HepG2 (cell line): Measurements from ENCODE around the gene SEMA7A. TPM values are rescaled to one million over a fixed set of nuclear protein-coding genes. Genes with fewer than 3 reads are reported as not detected.

Experiments used
- AKAP8 ChIP-seq: sonication (generic); formaldehyde crosslinking; IDR thresholded peaks from 2 replicates; pipeline ENCODE4 v1.5.1; 2020; ENCODE audit warnings: mild to moderate bottlenecking, missing genetic modification reagents
- E2F2 ChIP-seq: sonication (generic); formaldehyde crosslinking; IDR thresholded peaks from 2 replicates; pipeline ENCODE4 v1.4.0; 2020; ENCODE audit warnings: missing genetic modification reagents, borderline replicate concordance
- FOXP1 ChIP-seq, 2 experiments: fragments of 450-650 bp in 1 of 2; IDR thresholded peaks; 2 replicates each; pipeline ENCODE4 v1.6.1; 2017 to 2018; ENCODE audit warnings: antibody characterized with exemption in 1 of 2
- FOXP4 ChIP-seq: sonication (generic); formaldehyde crosslinking; IDR thresholded peaks from 2 replicates; pipeline ENCODE4 v1.4.0; 2020; ENCODE audit warnings: missing genetic modification reagents
- HNF4A ChIP-seq: sonication (generic); formaldehyde crosslinking; IDR thresholded peaks from 2 replicates; pipeline ENCODE4 v1.4.0; 2020; ENCODE audit warnings: missing genetic modification reagents
- KAT7 ChIP-seq: IDR thresholded peaks from 2 replicates; pipeline ENCODE4 v1.6.1; 2018; ENCODE audit warnings: borderline replicate concordance, missing compliant biosample characterization
- KLF6 ChIP-seq: IDR thresholded peaks from 2 replicates; pipeline ENCODE4 v1.8.0; 2016; ENCODE audit warnings: missing biosample characterization, missing genetic modification reagents
- NFIC ChIP-seq: IDR thresholded peaks from 2 replicates; pipeline ENCODE4 v1.6.1; 2012; ENCODE audit warnings: mild to moderate bottlenecking, low read length, inconsistent platforms
- PHF8 ChIP-seq: sonication (generic); formaldehyde crosslinking; IDR thresholded peaks from 2 replicates; pipeline ENCODE4 v1.5.0; 2020; ENCODE audit warnings: missing genetic modification reagents
- RAD21 ChIP-seq: fragments of 450-650 bp; formaldehyde crosslinking; IDR thresholded peaks from 2 replicates; pipeline ENCODE4 v1.5.0; 2020; ENCODE audit warnings: mild to moderate bottlenecking
- RARG ChIP-seq: sonication (generic); formaldehyde crosslinking; IDR thresholded peaks from 2 replicates; pipeline ENCODE4 v1.4.0; 2020; ENCODE audit warnings: low read depth, mild to moderate bottlenecking, missing genetic modification reagents
- ZBTB49 ChIP-seq: sonication (generic); formaldehyde crosslinking; IDR thresholded peaks from 2 replicates; pipeline ENCODE4 v1.4.0; 2020; ENCODE audit warnings: missing genetic modification reagents, borderline replicate concordance
- ZMAT5 ChIP-seq: sonication (generic); formaldehyde crosslinking; IDR thresholded peaks from 2 replicates; pipeline ENCODE4 v1.5.0; 2020; ENCODE audit warnings: mild to moderate bottlenecking, low read depth, missing genetic modification reagents, borderline replicate concordance
- ZNF136 ChIP-seq: sonication (generic); formaldehyde crosslinking; IDR thresholded peaks from 2 replicates; pipeline ENCODE4 v1.8.1; 2022; ENCODE audit warnings: low read depth, mild to moderate bottlenecking, moderate library complexity, missing genetic modification reagents
- ZNF235 ChIP-seq: sonication (generic); formaldehyde crosslinking; IDR thresholded peaks from 2 replicates; pipeline ENCODE4 v1.8.1; 2023; ENCODE audit warnings: mild to moderate bottlenecking, missing genetic modification reagents, borderline replicate concordance
- ZNF367 ChIP-seq: sonication (generic); formaldehyde crosslinking; IDR thresholded peaks from 2 replicates; pipeline ENCODE4 v1.4.0; 2020; ENCODE audit warnings: missing genetic modification reagents, borderline replicate concordance
- ZNF431 ChIP-seq: sonication (generic); formaldehyde crosslinking; IDR thresholded peaks from 2 replicates; pipeline ENCODE4 v1.9.0; 2022; ENCODE audit warnings: missing genetic modification reagents, low read depth, mild to moderate bottlenecking, borderline replicate concordance
- ZNF512B ChIP-seq: sonication (generic); formaldehyde crosslinking; IDR thresholded peaks from 2 replicates; pipeline ENCODE4 v1.5.1; 2020; ENCODE audit warnings: missing genetic modification reagents, mild to moderate bottlenecking, borderline replicate concordance
- ZNF564 ChIP-seq: sonication (generic); formaldehyde crosslinking; IDR thresholded peaks from 2 replicates; pipeline ENCODE4 v1.8.1; 2023; ENCODE audit warnings: mild to moderate bottlenecking, missing genetic modification reagents
- ZNF761 ChIP-seq: sonication (generic); formaldehyde crosslinking; conservative IDR thresholded peaks from 2 replicates; pipeline ENCODE4 v1.4.0; 2020; ENCODE audit warnings: mild to moderate bottlenecking, missing genetic modification reagents
- ZNF775 ChIP-seq: sonication (generic); formaldehyde crosslinking; IDR thresholded peaks from 2 replicates; pipeline ENCODE4 v1.4.0; 2020; ENCODE audit warnings: missing genetic modification reagents, mild to moderate bottlenecking, moderate library complexity, borderline replicate concordance
- polyA plus RNA-seq, 8 experiments: library from polyadenylated mRNA; depleted of rRNA in 3 of 8; stranded (reverse) in 7 of 8; unstranded in 1 of 8; fragments of >200 nt; fragmentation: Illumina TruSeq in 4 of 8; extraction: Trizol in 4 of 8; gene quantifications; 2 replicates each; pipeline versions ENCODE4 v1.2.1 to v1.2.3, GENCODE V29; 2011 to 2016; ENCODE audit warnings: low read depth in 4 of 8, missing spikeins in 1 of 8, mixed read lengths in 1 of 8; ENCODE audit not compliant: insufficient read depth in 1 of 8
- total RNA-seq, 5 experiments: library from RNA; depleted of rRNA; stranded (reverse); fragments of >200 nt; fragmentation: Illumina TruSeq; extraction: Trizol; gene quantifications; 2 replicates each; pipeline ENCODE4 v1.2.3, GENCODE V29; 2016; ENCODE audit warnings: low read depth in 1 of 5

SEMA7A gene
- total and polyA plus RNA-seq, 2 of the 13 experiments (the other 11 are each of a cell fraction or from before 2014, with no cell fraction given): 9.0 to 15.8 TPM

GRCh38 chr15:74438721-74439316 is 5.1 kb upstream of the SEMA7A start (continued):
- TF ChIP-seq FOXP4 (CRISPR knock-in tag) (0 out of 2 replicates have a peak, but pooled peaks have one; percentile 13), RARG (CRISPR knock-in tag) (no peak), RAD21 (peak; percentile 92), ZMAT5 (CRISPR knock-in tag) (no peak), FOXP1 (IDR thresholded peaks at IDR 0.05) (no peak), FOXP1 (CRISPR knock-in tag; IDR thresholded peaks at IDR 0.05) (no peak), HNF4A (CRISPR knock-in tag) (no peak), ZNF775 (CRISPR knock-in tag) (no peak), ZNF367 (CRISPR knock-in tag) (no peak), ZNF136 (CRISPR knock-in tag) (no peak), ZNF512B (CRISPR knock-in tag) (no peak), ZNF564 (CRISPR knock-in tag) (no peak), PHF8 (CRISPR knock-in tag) (no peak), ZBTB49 (no peak), ZNF235 (no peak), KAT7 (CRISPR knock-in tag) (0 out of 2 replicates have a peak, but pooled peaks have one; percentile 45), KLF6 (CRISPR knock-in tag) (0 out of 2 replicates have a peak, but pooled peaks have one; percentile 32), ZNF761 (CRISPR knock-in tag) (no peak), E2F2 (CRISPR knock-in tag) (no peak), NFIC (no peak), ZNF431 (no peak), AKAP8 (CRISPR knock-in tag) (no peak)
